SK-N-MC (cell line): ENCODE data around the gene SLC1A2.

ENCODE experiments used
- EZH2 ChIP-seq: fragments of 200-600 bp; sonication (generic); IDR thresholded peaks from one replicate; pipeline ENCODE4 v1.6.1; 2017; ENCODE audit warnings: antibody characterized with exemption
- POLR2AphosphoS5 ChIP-seq: IDR thresholded peaks from 2 replicates; pipeline ENCODE4 v1.6.1; 2012; ENCODE audit warnings: mild to moderate bottlenecking, low read depth, low read length, borderline replicate concordance

DNA sequence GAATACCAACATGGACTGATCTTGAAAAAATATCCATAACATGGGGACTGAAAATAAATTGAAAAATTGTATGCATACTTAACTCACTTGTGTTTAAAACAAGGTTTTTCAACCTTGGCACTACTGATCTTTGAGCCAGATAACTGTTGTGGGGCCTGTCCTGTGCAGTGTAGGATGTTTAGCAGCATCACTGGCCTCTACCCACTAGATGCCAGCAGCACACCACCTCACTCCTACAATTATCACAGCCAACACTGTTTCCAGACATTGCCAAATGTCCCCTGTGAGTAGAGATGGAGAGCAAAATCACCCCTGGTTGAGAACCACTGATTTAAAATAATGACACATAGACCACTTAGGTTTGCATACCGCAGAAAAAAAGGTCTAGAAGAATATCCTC is 45.0 kb upstream of the SLC1A2 start:
- no peak for TF ChIP-seq EZH2
- no peak for TF ChIP-seq POLR2AphosphoS5
